Peyer's patch (tissue), 4 donors: ENCODE measurements around the gene SRCIN1.

ENCODE experiments used
- POLR2A ChIP-seq, 2 donors: fragments of 450-650 bp; IDR thresholded peaks; one replicate each; pipeline ENCODE4 v1.5.1; 2017; ENCODE audit warnings: antibody characterized with exemption in 2 of 2, mild to moderate bottlenecking in 2 of 2, moderate library complexity in 2 of 2
- TF ChIP-seq, protein P1 (sequence below), 6 experiments: fragments of 450-650 bp in 4 of 6; fragments of 200-600 bp in 2 of 6; sonication (generic) in 1 of 6; IDR thresholded peaks; one replicate each; pipeline ENCODE4 v1.5.1; 2017 to 2019; ENCODE audit warnings: antibody characterized with exemption in 6 of 6, mild to moderate bottlenecking in 3 of 6, moderate library complexity in 1 of 6

DNA sequence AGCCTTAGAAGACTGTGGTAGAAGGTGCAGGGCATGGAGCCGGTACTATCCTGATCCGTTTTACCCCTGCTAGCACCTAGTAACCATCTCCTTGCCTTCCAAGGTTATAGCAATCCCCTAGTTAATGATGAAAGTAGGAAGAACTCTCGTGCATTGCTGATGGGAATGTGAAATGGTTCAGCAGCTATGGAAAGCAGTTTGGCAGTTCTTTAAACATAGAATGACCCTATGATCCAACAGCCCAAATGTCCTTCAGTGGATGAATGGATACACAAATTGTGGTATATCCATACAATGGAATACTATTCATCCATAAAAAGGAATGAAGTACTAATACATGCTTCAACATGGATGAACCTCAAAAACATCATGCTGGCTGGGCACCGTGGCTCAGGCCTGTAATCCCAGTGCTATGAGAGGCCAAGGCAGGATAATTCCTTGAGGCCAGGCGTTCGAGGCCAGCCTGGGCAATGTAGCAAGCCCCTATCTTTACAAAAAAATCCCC lies 6.2 kb upstream of the SRCIN1 start:
- TF ChIP-seq, protein P1, sequence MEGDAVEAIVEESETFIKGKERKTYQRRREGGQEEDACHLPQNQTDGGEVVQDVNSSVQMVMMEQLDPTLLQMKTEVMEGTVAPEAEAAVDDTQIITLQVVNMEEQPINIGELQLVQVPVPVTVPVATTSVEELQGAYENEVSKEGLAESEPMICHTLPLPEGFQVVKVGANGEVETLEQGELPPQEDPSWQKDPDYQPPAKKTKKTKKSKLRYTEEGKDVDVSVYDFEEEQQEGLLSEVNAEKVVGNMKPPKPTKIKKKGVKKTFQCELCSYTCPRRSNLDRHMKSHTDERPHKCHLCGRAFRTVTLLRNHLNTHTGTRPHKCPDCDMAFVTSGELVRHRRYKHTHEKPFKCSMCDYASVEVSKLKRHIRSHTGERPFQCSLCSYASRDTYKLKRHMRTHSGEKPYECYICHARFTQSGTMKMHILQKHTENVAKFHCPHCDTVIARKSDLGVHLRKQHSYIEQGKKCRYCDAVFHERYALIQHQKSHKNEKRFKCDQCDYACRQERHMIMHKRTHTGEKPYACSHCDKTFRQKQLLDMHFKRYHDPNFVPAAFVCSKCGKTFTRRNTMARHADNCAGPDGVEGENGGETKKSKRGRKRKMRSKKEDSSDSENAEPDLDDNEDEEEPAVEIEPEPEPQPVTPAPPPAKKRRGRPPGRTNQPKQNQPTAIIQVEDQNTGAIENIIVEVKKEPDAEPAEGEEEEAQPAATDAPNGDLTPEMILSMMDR (IDR thresholded peaks at IDR 0.05), result no peak
- TF ChIP-seq POLR2A (IDR thresholded peaks at IDR 0.05), result no peak
